Erythroblast (primary cell): Measurements from ENCODE around the gene OR10H3.

Source experiments
- GATA1 ChIP-seq: IDR thresholded peaks from 2 replicates; pipeline ENCODE4 v1.6.1; 2011; ENCODE audit warnings: low read depth, mild to moderate bottlenecking, control low read depth, low read length, moderate library complexity
- POLR2A ChIP-seq: IDR thresholded peaks from 2 replicates; pipeline ENCODE4 v1.6.1; 2011; ENCODE audit warnings: mild to moderate bottlenecking, low read length

- TF ChIP-seq POLR2A (no peak), GATA1 (no peak)
Observed at GRCh38 chr19:15780610-15781418, 43.0 kb downstream of the OR10H3 start.
